Right ventricle myocardium superior (tissue), 1 donor: Measurements from ENCODE around the gene ISG15. TPM values are rescaled to one million over a fixed set of nuclear protein-coding genes. Genes with fewer than 3 reads are reported as not detected.

Source experiments
- ATAC-seq: fragments of 200-7000 bp; cut with Tn5 transposase; one replicate; pipeline ENCODE4 v1.9.1; 2020; ENCODE audit warnings: mild to moderate bottlenecking; ENCODE audit not compliant: poor library complexity
- DNase-seq: peaks from one replicate; pipeline ENCODE4 v3.0.0-alpha.2; 2020
- intact Hi-C: fragments of 100-400 bp; cut with DNase I; formaldehyde crosslinking; loops from one replicate; pipeline ENCODE4 v1.11.2; 2022
- long read RNA-seq: library from polyadenylated mRNA; unstranded; transcript quantifications from one replicate; pipeline ENCODE4 v2.0.0, GENCODE V29; 2021
- total RNA-seq: library from RNA; stranded (reverse); fragmentation: NEBNext Ultra II Directional; extraction: Animal tissue kit (Norgen Biotek cat#: 25700); gene quantifications from one replicate; pipeline ENCODE4 v1.2.1, GENCODE V29; 2021
- donor health status: DM: no; HTN: yes; CAD: no; lungs with severe emphysema.

The ISG15 gene
- total RNA-seq: 13.3 TPM
- long read RNA-seq, transcript ISG15-201 (2 exons, 711 nt): major isoform, 9 of 13 reads
- long read RNA-seq, partial matches to known transcripts: 0 of 13 reads
- long read RNA-seq, other reads (novel, unspliced or antisense): 4 of 13 reads

- peak; percentile 97 for DNase-seq
- intact Hi-C loops: no loop called here
- peak; percentile 95 for ATAC-seq
Observed at GRCh38 chr1:1013105-1013921, at the start of gene ISG15. Gene ISG15, plus strand, starts transcription at chr1:1013497. Its CDS starts 77 bp downstream, at chr1:1013574.

- ATAC-seq (no peak), DNase-seq (no peak)
- intact Hi-C loops: no loop called here
Observed at GRCh38 chr1:963746-964525, 49.4 kb upstream of the ISG15 start.

- no peak for ATAC-seq
- no peak for DNase-seq
- intact Hi-C loops: no loop called here
Observed at GRCh38 chr1:964691-965525, 48.4 kb upstream of the ISG15 start.

- intact Hi-C loops: no loop called here
- DNase-seq (no peak), ATAC-seq (no peak)
Observed at GRCh38 chr1:965526-966134, 47.7 kb upstream of the ISG15 start.

GRCh38 chr1:966135-966703 is 47.1 kb upstream of the ISG15 start, which contains the start of gene PLEKHN1:
Gene PLEKHN1, plus strand, starts transcription at chr1:966482. Its CDS starts 50 bp downstream, at chr1:966532.
- intact Hi-C loops: no loop called here
- no peak for DNase-seq
- peak; percentile 7 for ATAC-seq

- DNase-seq (peak; percentile 83), ATAC-seq (peak; percentile 58)
- intact Hi-C loops: no loop called here
Observed at GRCh38 chr1:966704-967300, 46.5 kb upstream of the ISG15 start.

GRCh38 chr1:967466-968343 is 45.6 kb upstream of the ISG15 start:
- DNase-seq (no peak), ATAC-seq (no peak)
- intact Hi-C loops: no loop called here

- intact Hi-C loops: no loop called here
- DNase-seq (no peak), ATAC-seq (no peak)
Observed at GRCh38 chr1:969260-969855, 43.9 kb upstream of the ISG15 start.

- intact Hi-C loops: no loop called here
- DNase-seq: no peak
- no peak for ATAC-seq
Observed at GRCh38 chr1:970242-970972, 42.9 kb upstream of the ISG15 start.

- intact Hi-C loops: no loop called here
- DNase-seq: no peak
- no peak for ATAC-seq
Observed at GRCh38 chr1:970973-971730, 42.1 kb upstream of the ISG15 start.

- intact Hi-C loops: no loop called here
- DNase-seq (no peak), ATAC-seq (no peak)
Observed at GRCh38 chr1:971751-972506, 41.4 kb upstream of the ISG15 start.

- intact Hi-C loops: no loop called here
- no peak for DNase-seq
- ATAC-seq: peak; percentile 11
Observed at GRCh38 chr1:972726-973458, 40.4 kb upstream of the ISG15 start.

GRCh38 chr1:973459-974292 is 39.6 kb upstream of the ISG15 start:
- ATAC-seq (peak; percentile 15), DNase-seq (no peak)
- intact Hi-C loops: no loop called here
